ENCODE data around the gene MAG.

MAG gene

GRCh38 chr19:35317464-35318043 is 25.6 kb downstream of the MAG start:
- no peak for DNase-seq (ENCODE audit: low read depth in 2 of 2)

GRCh38 chr19:35318679-35319448 is 26.9 kb downstream of the MAG start:
- DNase-seq (ENCODE audit: low read depth in 2 of 2) = no peak

- no peak for DNase-seq (ENCODE audit: low read depth in 2 of 2)
These were observed 28.2 kb downstream of the MAG start for GRCh38 chr19:35320065-35320713.

- no peak for DNase-seq (ENCODE audit: low read depth in 2 of 2)
These were observed 29.3 kb downstream of the MAG start for GRCh38 chr19:35321291-35321690.

- DNase-seq (ENCODE audit: low read depth in 2 of 2) = no peak
These were observed 30.1 kb downstream of the MAG start for GRCh38 chr19:35322014-35322413.

GRCh38 chr19:35327642-35328041 is 35.7 kb downstream of the MAG start:
- DNase-seq (ENCODE audit: low read depth in 2 of 2) = no peak

GRCh38 chr19:35328851-35329285 is 36.9 kb downstream of the MAG start, which contains the start of gene CD22:
CD22 (plus strand) TSS chr19:35329187; CDS start chr19:35332041, 2,854 bp downstream.
- no peak for DNase-seq (ENCODE audit: low read depth in 2 of 2)

- no peak for DNase-seq (ENCODE audit: low read depth in 2 of 2)
These were observed 37.4 kb downstream of the MAG start for GRCh38 chr19:35329323-35329722.

- DNase-seq (ENCODE audit: low read depth in 2 of 2) = no peak
These were observed 38.5 kb downstream of the MAG start for GRCh38 chr19:35330475-35330874.

- DNase-seq (ENCODE audit: low read depth in 2 of 2) = no peak
These were observed 39.7 kb downstream of the MAG start for GRCh38 chr19:35331551-35332214.

GRCh38 chr19:35332817-35333216 is 40.9 kb downstream of the MAG start:
- no peak for DNase-seq (ENCODE audit: low read depth in 2 of 2)

- DNase-seq (ENCODE audit: low read depth in 2 of 2) = no peak
These were observed 42.3 kb downstream of the MAG start for GRCh38 chr19:35334144-35334753.

GRCh38 chr19:35336166-35336955 is 44.4 kb downstream of the MAG start:
- DNase-seq (ENCODE audit: low read depth in 2 of 2) = no peak

- DNase-seq (ENCODE audit: low read depth in 2 of 2) = no peak
These were observed 45.4 kb downstream of the MAG start for GRCh38 chr19:35337097-35337983.

GRCh38 chr19:35337984-35338296 is 46.0 kb downstream of the MAG start:
- DNase-seq (ENCODE audit: low read depth in 2 of 2) = no peak

- no peak for DNase-seq (ENCODE audit: low read depth in 2 of 2)
These were observed 48.5 kb downstream of the MAG start for GRCh38 chr19:35340431-35340830.

- DNase-seq (ENCODE audit: low read depth in 2 of 2) = no peak
These were observed 49.0 kb downstream of the MAG start for GRCh38 chr19:35341006-35341405.

- DNase-seq (ENCODE audit: low read depth in 2 of 2) = no peak
These were observed 49.7 kb downstream of the MAG start for GRCh38 chr19:35341565-35342225.

GRCh38 chr19:35342430-35342829 is 50.5 kb downstream of the MAG start:
- DNase-seq (ENCODE audit: low read depth in 2 of 2) = no peak
